ENCODE measurements around the gene PDCD6IP.

DNA sequence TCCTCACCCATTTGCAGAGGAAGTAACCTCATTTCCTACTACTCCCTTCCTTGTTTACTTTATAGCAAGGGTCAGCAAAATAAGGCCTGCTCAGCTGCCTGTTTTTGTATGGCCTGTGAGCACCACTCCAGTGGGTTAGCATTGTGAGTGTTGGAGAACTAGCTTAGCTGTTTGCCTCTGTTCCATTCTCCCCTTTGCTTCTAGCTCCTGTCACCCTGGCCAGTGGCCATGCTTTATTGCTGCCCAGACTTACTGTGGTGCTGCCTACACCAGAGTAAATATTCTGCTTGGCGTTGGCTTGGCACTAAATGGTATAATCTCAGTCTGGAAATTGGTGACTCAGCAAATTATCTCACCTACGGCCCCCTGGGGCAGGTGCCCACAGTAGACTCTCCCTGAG is 8.8 kb downstream of the PDCD6IP start:
- TF ChIP-seq MED13 (CRISPR knock-in tag; IDR thresholded peaks at IDR 0.05) (no peak), EP300 (IDR thresholded peaks at IDR 0.05; ENCODE audit: low read depth in 2 of 2, low read length in 2 of 2) (no peak), EP300 (CRISPR knock-in tag; IDR thresholded peaks at IDR 0.05; ENCODE audit: borderline replicate concordance) (no peak), ZNF276 (CRISPR knock-in tag; IDR thresholded peaks at IDR 0.05; ENCODE audit: low read depth) (no peak), ZMAT3 (CRISPR knock-in tag; conservative IDR thresholded peaks at IDR 0.05) (no peak), MXI1 (IDR thresholded peaks at IDR 0.05; ENCODE audit: borderline replicate concordance, low read depth, low read length) (no peak), KDM5B (CRISPR knock-in tag; IDR thresholded peaks at IDR 0.05; ENCODE audit: borderline replicate concordance) (no peak), MLLT10 (CRISPR knock-in tag; IDR thresholded peaks at IDR 0.05) (no peak)
- TF ChIP-seq, protein P1, sequence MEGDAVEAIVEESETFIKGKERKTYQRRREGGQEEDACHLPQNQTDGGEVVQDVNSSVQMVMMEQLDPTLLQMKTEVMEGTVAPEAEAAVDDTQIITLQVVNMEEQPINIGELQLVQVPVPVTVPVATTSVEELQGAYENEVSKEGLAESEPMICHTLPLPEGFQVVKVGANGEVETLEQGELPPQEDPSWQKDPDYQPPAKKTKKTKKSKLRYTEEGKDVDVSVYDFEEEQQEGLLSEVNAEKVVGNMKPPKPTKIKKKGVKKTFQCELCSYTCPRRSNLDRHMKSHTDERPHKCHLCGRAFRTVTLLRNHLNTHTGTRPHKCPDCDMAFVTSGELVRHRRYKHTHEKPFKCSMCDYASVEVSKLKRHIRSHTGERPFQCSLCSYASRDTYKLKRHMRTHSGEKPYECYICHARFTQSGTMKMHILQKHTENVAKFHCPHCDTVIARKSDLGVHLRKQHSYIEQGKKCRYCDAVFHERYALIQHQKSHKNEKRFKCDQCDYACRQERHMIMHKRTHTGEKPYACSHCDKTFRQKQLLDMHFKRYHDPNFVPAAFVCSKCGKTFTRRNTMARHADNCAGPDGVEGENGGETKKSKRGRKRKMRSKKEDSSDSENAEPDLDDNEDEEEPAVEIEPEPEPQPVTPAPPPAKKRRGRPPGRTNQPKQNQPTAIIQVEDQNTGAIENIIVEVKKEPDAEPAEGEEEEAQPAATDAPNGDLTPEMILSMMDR (CRISPR knock-in tag; IDR thresholded peaks at IDR 0.05): no peak
- TF ChIP-seq, protein P2, sequence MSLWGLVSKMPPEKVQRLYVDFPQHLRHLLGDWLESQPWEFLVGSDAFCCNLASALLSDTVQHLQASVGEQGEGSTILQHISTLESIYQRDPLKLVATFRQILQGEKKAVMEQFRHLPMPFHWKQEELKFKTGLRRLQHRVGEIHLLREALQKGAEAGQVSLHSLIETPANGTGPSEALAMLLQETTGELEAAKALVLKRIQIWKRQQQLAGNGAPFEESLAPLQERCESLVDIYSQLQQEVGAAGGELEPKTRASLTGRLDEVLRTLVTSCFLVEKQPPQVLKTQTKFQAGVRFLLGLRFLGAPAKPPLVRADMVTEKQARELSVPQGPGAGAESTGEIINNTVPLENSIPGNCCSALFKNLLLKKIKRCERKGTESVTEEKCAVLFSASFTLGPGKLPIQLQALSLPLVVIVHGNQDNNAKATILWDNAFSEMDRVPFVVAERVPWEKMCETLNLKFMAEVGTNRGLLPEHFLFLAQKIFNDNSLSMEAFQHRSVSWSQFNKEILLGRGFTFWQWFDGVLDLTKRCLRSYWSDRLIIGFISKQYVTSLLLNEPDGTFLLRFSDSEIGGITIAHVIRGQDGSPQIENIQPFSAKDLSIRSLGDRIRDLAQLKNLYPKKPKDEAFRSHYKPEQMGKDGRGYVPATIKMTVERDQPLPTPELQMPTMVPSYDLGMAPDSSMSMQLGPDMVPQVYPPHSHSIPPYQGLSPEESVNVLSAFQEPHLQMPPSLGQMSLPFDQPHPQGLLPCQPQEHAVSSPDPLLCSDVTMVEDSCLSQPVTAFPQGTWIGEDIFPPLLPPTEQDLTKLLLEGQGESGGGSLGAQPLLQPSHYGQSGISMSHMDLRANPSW (CRISPR knock-in tag; IDR thresholded peaks at IDR 0.05; ENCODE audit: borderline replicate concordance): no peak
- TF ChIP-seq, protein P3, sequence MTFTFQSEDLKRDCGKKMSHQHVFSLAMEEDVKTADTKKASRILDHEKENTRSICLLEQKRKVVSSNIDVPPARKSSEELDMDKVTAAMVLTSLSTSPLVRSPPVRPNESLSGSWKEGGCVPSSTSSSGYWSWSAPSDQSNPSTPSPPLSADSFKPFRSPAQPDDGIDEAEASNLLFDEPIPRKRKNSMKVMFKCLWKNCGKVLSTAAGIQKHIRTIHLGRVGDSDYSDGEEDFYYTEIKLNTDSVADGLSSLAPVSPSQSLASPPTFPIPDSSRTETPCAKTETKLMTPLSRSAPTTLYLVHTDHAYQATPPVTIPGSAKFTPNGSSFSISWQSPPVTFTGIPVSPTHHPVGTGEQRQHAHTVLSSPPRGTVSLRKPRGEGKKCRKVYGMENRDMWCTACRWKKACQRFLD (CRISPR knock-in tag; IDR thresholded peaks at IDR 0.05; ENCODE audit: borderline replicate concordance): no peak
- TF ChIP-seq, protein P4, sequence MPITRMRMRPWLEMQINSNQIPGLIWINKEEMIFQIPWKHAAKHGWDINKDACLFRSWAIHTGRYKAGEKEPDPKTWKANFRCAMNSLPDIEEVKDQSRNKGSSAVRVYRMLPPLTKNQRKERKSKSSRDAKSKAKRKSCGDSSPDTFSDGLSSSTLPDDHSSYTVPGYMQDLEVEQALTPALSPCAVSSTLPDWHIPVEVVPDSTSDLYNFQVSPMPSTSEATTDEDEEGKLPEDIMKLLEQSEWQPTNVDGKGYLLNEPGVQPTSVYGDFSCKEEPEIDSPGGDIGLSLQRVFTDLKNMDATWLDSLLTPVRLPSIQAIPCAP (CRISPR knock-in tag; IDR thresholded peaks at IDR 0.05; ENCODE audit: low read depth): no peak
- TF ChIP-seq, protein P5, sequence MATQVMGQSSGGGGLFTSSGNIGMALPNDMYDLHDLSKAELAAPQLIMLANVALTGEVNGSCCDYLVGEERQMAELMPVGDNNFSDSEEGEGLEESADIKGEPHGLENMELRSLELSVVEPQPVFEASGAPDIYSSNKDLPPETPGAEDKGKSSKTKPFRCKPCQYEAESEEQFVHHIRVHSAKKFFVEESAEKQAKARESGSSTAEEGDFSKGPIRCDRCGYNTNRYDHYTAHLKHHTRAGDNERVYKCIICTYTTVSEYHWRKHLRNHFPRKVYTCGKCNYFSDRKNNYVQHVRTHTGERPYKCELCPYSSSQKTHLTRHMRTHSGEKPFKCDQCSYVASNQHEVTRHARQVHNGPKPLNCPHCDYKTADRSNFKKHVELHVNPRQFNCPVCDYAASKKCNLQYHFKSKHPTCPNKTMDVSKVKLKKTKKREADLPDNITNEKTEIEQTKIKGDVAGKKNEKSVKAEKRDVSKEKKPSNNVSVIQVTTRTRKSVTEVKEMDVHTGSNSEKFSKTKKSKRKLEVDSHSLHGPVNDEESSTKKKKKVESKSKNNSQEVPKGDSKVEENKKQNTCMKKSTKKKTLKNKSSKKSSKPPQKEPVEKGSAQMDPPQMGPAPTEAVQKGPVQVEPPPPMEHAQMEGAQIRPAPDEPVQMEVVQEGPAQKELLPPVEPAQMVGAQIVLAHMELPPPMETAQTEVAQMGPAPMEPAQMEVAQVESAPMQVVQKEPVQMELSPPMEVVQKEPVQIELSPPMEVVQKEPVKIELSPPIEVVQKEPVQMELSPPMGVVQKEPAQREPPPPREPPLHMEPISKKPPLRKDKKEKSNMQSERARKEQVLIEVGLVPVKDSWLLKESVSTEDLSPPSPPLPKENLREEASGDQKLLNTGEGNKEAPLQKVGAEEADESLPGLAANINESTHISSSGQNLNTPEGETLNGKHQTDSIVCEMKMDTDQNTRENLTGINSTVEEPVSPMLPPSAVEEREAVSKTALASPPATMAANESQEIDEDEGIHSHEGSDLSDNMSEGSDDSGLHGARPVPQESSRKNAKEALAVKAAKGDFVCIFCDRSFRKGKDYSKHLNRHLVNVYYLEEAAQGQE (IDR thresholded peaks at IDR 0.05; ENCODE audit: borderline replicate concordance in 1 of 2, low read depth in 1 of 2, low read length in 2 of 2): no peak
